Measurements from ENCODE around the gene PEX11B.

PEX11B gene

GRCh38 chr1:145906954-145907753 lies 11.4 kb downstream of the PEX11B start:
- no peak for DNase-seq (ENCODE audit: low spot score)

GRCh38 chr1:145901312-145902021 lies 17.1 kb downstream of the PEX11B start:
- DNase-seq (ENCODE audit: low spot score) = no peak

- no peak for DNase-seq (ENCODE audit: low spot score)
Measured at GRCh38 chr1:145898756-145899155, 19.8 kb downstream of the PEX11B start.

- DNase-seq (ENCODE audit: low spot score) = no peak
Measured at GRCh38 chr1:145897969-145898368, 20.5 kb downstream of the PEX11B start.

- no peak for DNase-seq (ENCODE audit: low spot score)
Measured at GRCh38 chr1:145895471-145895870, 23.0 kb downstream of the PEX11B start.

GRCh38 chr1:145893306-145894055 lies 25.0 kb downstream of the PEX11B start:
- no peak for DNase-seq (ENCODE audit: low spot score)

- no peak for DNase-seq (ENCODE audit: low spot score)
Measured at GRCh38 chr1:145892486-145893087, 25.9 kb downstream of the PEX11B start.

GRCh38 chr1:145891587-145892485 lies 26.7 kb downstream of the PEX11B start:
- peak; percentile 92 for DNase-seq (ENCODE audit: low spot score)

GRCh38 chr1:145891143-145891542 lies 27.4 kb downstream of the PEX11B start:
- DNase-seq (ENCODE audit: low spot score) = no peak

GRCh38 chr1:145889722-145890121 lies 28.8 kb downstream of the PEX11B start:
- no peak for DNase-seq (ENCODE audit: low spot score)

- no peak for DNase-seq (ENCODE audit: low spot score)
Measured at GRCh38 chr1:145887631-145888030, 30.9 kb downstream of the PEX11B start.

- no peak for DNase-seq (ENCODE audit: low spot score)
Measured at GRCh38 chr1:145886816-145887215, 31.7 kb downstream of the PEX11B start.

GRCh38 chr1:145886390-145886789 lies 32.1 kb downstream of the PEX11B start:
- no peak for DNase-seq (ENCODE audit: low spot score)

GRCh38 chr1:145885738-145886287 lies 32.7 kb downstream of the PEX11B start, which contains the start of gene ANKRD35:
ANKRD35 (minus strand) TSS chr1:145885866; CDS start chr1:145885758, 108 bp downstream.
- DNase-seq (ENCODE audit: low spot score) = peak; percentile 90

GRCh38 chr1:145884675-145885074 lies 33.8 kb downstream of the PEX11B start:
- peak; percentile 49 for DNase-seq (ENCODE audit: low spot score)

GRCh38 chr1:145879775-145880174 lies 38.7 kb downstream of the PEX11B start:
- DNase-seq (ENCODE audit: low spot score) = no peak

- DNase-seq (ENCODE audit: low spot score) = no peak
Measured at GRCh38 chr1:145878724-145879123, 39.8 kb downstream of the PEX11B start.

GRCh38 chr1:145877923-145878486 lies 40.5 kb downstream of the PEX11B start:
- no peak for DNase-seq (ENCODE audit: low spot score)

GRCh38 chr1:145874646-145875045 lies 43.9 kb downstream of the PEX11B start:
- no peak for DNase-seq (ENCODE audit: low spot score)

All from AG08396 (cell line).